ENCODE measurements around the gene TMEM132D. TPM values are rescaled to one million over a fixed set of nuclear protein-coding genes. Genes with fewer than 3 reads are reported as not detected.

TMEM132D gene
- total and polyA plus RNA-seq, 8 donors: 0.19 to 2.8 (median 0.46) TPM

GRCh38 chr12:129127771-129128170, 776.1 kb downstream of the TMEM132D start:
- WGBS, 2 donors: 69 to 74% methylated on average over 12 of the region's 12 CpGs
- no peaks in the 10 kb centered on the region for H3K9me3 ChIP-seq
- ATAC-seq (no peak), DNase-seq (no peak), FAIRE-seq (no peak)
- H3K27ac ChIP-seq: no peak overlapping the region
- intact Hi-C loops (cut with DNase I): no loop called here
- H3K27me3 ChIP-seq: no peaks in the 10 kb centered on the region
- TF ChIP-seq, protein P1, sequence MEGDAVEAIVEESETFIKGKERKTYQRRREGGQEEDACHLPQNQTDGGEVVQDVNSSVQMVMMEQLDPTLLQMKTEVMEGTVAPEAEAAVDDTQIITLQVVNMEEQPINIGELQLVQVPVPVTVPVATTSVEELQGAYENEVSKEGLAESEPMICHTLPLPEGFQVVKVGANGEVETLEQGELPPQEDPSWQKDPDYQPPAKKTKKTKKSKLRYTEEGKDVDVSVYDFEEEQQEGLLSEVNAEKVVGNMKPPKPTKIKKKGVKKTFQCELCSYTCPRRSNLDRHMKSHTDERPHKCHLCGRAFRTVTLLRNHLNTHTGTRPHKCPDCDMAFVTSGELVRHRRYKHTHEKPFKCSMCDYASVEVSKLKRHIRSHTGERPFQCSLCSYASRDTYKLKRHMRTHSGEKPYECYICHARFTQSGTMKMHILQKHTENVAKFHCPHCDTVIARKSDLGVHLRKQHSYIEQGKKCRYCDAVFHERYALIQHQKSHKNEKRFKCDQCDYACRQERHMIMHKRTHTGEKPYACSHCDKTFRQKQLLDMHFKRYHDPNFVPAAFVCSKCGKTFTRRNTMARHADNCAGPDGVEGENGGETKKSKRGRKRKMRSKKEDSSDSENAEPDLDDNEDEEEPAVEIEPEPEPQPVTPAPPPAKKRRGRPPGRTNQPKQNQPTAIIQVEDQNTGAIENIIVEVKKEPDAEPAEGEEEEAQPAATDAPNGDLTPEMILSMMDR (IDR thresholded peaks at IDR 0.05): no peak
- H3K4me3 ChIP-seq: no peak overlapping the region
- H3K36me3 ChIP-seq: no peaks in the 10 kb centered on the region
- no peaks in the 10 kb centered on the region for H3K4me1 ChIP-seq

GRCh38 chr12:129127211-129127610, 776.6 kb downstream of the TMEM132D start:
- no peak for DNase-seq
- Histone ChIP-seq H3K36me3 (no peaks in the 10 kb centered on the region), H3K4me3 (no peak overlapping the region), H3K27ac (no peak overlapping the region), H3K27me3 (no peaks in the 10 kb centered on the region), H3K4me1 (no peaks in the 10 kb centered on the region), H3K9me3 (no peaks in the 10 kb centered on the region)
- 61 to 69% methylated on average over 9 of the region's 9 CpGs for WGBS, 2 donors
- TF ChIP-seq, protein P1 (IDR thresholded peaks at IDR 0.05): no peak
- FAIRE-seq: no peak
- ATAC-seq: no peak
- intact Hi-C loops (cut with DNase I): no loop called here

- no peak for ATAC-seq
- H3K4me1 ChIP-seq: no peaks in the 10 kb centered on the region
- FAIRE-seq: no peak
- no peak overlapping the region for H3K27ac ChIP-seq
- intact Hi-C loops (cut with DNase I): no loop called here
- TF ChIP-seq, protein P1 (IDR thresholded peaks at IDR 0.05): no peak
- H3K27me3 ChIP-seq: no peaks in the 10 kb centered on the region
- no peak overlapping the region for H3K4me3 ChIP-seq
- no peaks in the 10 kb centered on the region for H3K36me3 ChIP-seq
- H3K9me3 ChIP-seq: no peaks in the 10 kb centered on the region
- 66 to 71% methylated on average over 1 of the region's 1 CpG for WGBS, 2 donors
- DNase-seq: no peak
These were observed 784.3 kb downstream of the TMEM132D start for GRCh38 chr12:129119537-129119936.

- no peaks in the 10 kb centered on the region for H3K36me3 ChIP-seq
These were observed 788.3 kb downstream of the TMEM132D start for GRCh38 chr12:129115558-129115957.

GRCh38 chr12:129110575-129110974, 793.2 kb downstream of the TMEM132D start:
- intact Hi-C loops (cut with DNase I): no loop called here
- no peak overlapping the region for H3K27ac ChIP-seq
- no peak for FAIRE-seq
- no peaks in the 10 kb centered on the region for H3K4me1 ChIP-seq
- ATAC-seq: no peak
- H3K9me3 ChIP-seq: no peaks in the 10 kb centered on the region
- no peaks in the 10 kb centered on the region for H3K36me3 ChIP-seq
- no peak overlapping the region for H3K4me3 ChIP-seq
- DNase-seq: no peak
- no peaks in the 10 kb centered on the region for H3K27me3 ChIP-seq
- 75 to 76% methylated on average over 8 of the region's 8 CpGs for WGBS, 2 donors
- TF ChIP-seq, protein P1 (IDR thresholded peaks at IDR 0.05): no peak

More at GRCh38 chr12:129115558-129115957, 788.3 kb downstream of the TMEM132D start:
- no peaks in the 10 kb centered on the region for H3K27me3 ChIP-seq
- FAIRE-seq (no peak), DNase-seq (no peak), ATAC-seq (no peak)
- no peak overlapping the region for H3K4me3 ChIP-seq
- H3K4me1 ChIP-seq: no peaks in the 10 kb centered on the region
- WGBS, 2 donors: 47 to 64% methylated on average over 5 of the region's 5 CpGs
- H3K27ac ChIP-seq: no peak overlapping the region
- no peaks in the 10 kb centered on the region for H3K9me3 ChIP-seq
- intact Hi-C loops (cut with DNase I): no loop called here
- TF ChIP-seq, protein P1 (IDR thresholded peaks at IDR 0.05): no peak
